Neuron (in vitro differentiated cells): ENCODE measurements around the gene FBXO40.
"Not testable (repeated sequence)": the region's sequence is repeated elsewhere in the genome, so short reads cannot be mapped to it uniquely, and the experiment has no call there.

Experiments
- H2AFZ ChIP-seq: one replicate; pipeline ENCODE4 v1.6.1; 2013; ENCODE audit warnings: low read depth, mild to moderate bottlenecking, inconsistent platforms, low read length, moderate library complexity
- H3K27me3 ChIP-seq: one replicate; pipeline ENCODE4 v1.6.1; 2013; ENCODE audit warnings: low read length; ENCODE audit not compliant: insufficient read depth
- H3K36me3 ChIP-seq: one replicate; pipeline ENCODE4 v1.6.1; 2013; ENCODE audit warnings: low read length; ENCODE audit not compliant: insufficient read depth
- H3K4me1 ChIP-seq: one replicate; pipeline ENCODE4 v1.6.1; 2013; ENCODE audit warnings: low read length; ENCODE audit not compliant: insufficient read depth
- H3K4me3 ChIP-seq: 2 replicates; pipeline ENCODE4 v1.5.1; 2013; ENCODE audit warnings: mild to moderate bottlenecking, low read length, moderate library complexity
- H3K9me3 ChIP-seq: one replicate; pipeline ENCODE4 v1.6.1; 2013; ENCODE audit warnings: low read length

FBXO40 gene

DNA sequence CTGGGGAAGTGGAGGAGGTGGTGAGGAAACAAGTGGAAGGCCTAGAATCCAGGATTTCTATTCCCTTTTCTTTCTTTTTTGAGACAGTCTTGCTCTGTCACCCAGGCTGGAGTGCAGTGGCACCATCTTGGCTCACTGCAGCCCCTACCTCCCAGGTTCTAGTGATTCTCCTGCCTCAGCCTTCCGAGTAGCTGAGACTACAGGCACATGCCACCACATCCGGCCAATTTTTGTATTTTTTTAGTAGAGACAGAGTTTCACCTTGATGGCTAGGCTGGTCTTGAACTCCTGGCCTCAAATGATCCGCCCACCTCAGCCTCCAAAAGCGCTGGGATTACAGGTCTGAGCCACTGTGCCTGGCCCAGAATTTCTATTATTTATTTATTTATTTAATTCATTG, 627 bp downstream of the FBXO40 start:
- H3K9me3 ChIP-seq, H2AFZ ChIP-seq, H3K36me3 ChIP-seq, H3K4me1 ChIP-seq, H3K4me3 ChIP-seq: not testable (repeated sequence)
- H3K27me3 ChIP-seq = peaks cover 13% of the 10 kb centered on the region

DNA sequence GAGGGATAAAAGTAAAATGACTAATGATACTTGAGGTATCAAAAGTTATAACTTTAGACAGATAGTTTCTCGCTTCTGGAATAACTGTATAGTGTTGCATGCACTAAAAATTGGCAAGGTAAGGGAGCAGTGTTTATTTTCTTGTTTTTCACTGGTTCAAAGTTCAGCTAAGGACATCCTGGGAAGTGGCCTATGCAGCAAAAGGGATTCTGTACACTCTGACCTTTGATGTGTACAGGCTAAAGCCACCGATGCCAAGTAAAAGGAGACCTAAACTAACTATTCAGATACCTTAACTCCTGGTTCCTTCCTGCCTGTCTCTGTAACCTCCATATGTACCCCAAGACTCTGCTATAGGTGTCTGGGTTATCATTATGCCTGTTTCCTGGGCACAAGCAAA, 1.7 kb downstream of the FBXO40 start:
- Histone ChIP-seq H3K4me1 (peaks cover 3% of the 10 kb centered on the region), H3K36me3 (no peaks in the 10 kb centered on the region), H3K27me3 (peaks cover 13% of the 10 kb centered on the region), H3K4me3 (no peak overlapping the region), H2AFZ (no peak overlapping the region), H3K9me3 (no peaks in the 10 kb centered on the region)

DNA sequence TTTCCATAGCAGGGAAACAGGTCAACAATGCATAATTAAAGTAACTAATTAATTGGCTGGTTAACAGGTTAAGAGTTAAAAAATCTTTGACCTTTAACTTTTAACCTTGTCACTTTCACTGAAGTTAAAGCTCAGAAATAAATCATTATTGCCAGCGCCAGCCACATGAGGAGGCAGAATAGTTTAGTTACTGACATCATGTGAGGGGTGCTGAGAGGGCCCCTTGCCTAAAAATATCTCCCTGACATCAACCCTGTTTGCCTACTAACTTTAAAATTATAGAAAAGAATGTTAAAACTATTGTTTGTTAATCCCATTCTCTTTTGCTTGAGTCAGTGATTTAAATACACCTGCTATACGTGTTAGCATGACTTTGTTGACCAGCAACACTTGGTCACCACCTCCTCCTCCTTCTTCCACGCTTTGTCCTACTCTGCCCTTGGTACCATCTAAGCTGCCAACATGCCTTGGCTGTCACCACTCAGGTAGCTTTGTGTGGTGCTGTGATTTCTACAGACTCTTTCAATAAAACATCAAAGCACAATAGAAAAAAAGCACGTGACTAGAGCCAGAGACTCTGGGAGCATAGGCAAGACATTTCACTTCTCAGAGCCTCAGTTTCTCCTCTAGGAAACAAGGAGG, 2.7 kb downstream of the FBXO40 start:
- peaks cover 12% of the 10 kb centered on the region for H3K27me3 ChIP-seq
- peaks cover 3% of the 10 kb centered on the region for H3K4me1 ChIP-seq
- no peaks in the 10 kb centered on the region for H3K9me3 ChIP-seq
- no peak overlapping the region for H2AFZ ChIP-seq
- H3K36me3 ChIP-seq = no peaks in the 10 kb centered on the region
- H3K4me3 ChIP-seq = no peak overlapping the region

DNA sequence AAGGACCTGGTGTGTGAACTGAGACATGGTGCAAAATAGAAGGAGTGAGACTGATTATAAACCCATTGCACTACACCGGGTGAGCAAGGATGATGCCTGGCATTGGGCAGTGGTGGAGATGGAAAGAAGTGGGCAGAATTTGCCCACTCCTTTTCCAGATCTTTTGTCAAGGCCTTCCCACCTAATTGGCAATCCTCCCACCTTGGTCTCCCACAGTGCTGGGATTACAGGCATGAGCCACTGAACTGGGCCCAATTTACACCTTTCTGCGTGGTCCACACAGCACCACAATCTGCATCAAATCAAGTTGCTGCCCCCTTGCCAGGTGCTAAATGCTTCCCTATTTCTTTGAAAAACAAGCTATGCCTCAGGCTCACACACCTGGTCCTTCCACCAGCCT, 5.4 kb downstream of the FBXO40 start:
- Histone ChIP-seq H3K4me3 (no peak overlapping the region), H3K9me3 (no peaks in the 10 kb centered on the region), H3K4me1 (peaks cover 9% of the 10 kb centered on the region), H3K27me3 (peaks cover 4% of the 10 kb centered on the region), H2AFZ (no peak overlapping the region), H3K36me3 (no peaks in the 10 kb centered on the region)

DNA sequence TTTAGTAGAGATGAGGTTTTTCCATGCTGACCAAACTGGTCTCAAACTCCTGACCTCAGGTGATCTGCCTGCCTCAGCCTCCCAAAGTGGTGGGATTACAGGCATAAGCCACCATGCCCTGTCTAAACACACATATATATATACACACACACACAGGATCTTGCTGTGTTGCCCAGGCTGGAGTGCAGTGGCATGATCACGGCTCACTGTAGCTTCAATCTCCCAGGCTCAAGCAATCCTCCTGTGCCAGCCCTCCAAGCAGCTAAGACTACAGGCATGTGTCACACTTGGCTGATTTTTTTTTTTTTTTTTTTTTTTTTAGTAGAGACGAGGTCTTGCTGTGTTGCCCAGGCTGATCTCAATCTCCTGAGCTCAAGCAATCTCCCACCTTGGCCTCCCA, 6.7 kb downstream of the FBXO40 start:
- not testable (repeated sequence) for H3K4me1 ChIP-seq, H3K9me3 ChIP-seq, H2AFZ ChIP-seq, H3K4me3 ChIP-seq, H3K27me3 ChIP-seq, H3K36me3 ChIP-seq

DNA sequence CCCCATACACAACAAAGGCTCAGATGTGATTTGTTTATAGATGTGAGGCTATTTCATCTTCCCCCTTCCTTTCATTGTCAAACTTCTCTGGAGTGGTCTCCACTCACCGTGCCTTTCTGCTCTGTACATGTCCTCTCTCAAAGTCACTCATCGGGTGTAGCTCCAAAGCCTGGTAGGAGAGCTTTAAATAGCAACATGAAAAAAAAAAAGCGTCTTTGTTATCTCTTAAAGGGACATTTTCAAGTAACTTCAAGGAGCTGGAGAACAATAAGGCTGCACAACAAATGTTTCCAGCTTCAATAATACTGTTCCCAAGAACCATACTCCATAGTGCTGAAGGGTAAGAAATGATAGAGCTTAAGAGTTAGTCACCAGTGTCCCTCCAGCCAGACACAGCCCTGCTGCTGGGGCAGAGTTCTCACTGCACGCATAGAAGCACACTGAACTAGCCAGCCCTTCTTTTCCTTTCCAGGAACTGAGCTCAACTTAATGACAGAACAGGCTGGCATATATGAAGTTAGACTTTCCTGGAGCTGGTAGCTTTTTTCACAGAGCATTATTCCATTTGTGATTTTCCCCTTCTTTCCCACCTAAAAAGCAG, 8.1 kb downstream of the FBXO40 start:
- Histone ChIP-seq H3K27me3 (no peaks in the 10 kb centered on the region), H3K9me3 (no peaks in the 10 kb centered on the region), H3K4me3 (no peak overlapping the region), H2AFZ (no peak overlapping the region), H3K36me3 (no peaks in the 10 kb centered on the region), H3K4me1 (peaks cover 9% of the 10 kb centered on the region)

DNA sequence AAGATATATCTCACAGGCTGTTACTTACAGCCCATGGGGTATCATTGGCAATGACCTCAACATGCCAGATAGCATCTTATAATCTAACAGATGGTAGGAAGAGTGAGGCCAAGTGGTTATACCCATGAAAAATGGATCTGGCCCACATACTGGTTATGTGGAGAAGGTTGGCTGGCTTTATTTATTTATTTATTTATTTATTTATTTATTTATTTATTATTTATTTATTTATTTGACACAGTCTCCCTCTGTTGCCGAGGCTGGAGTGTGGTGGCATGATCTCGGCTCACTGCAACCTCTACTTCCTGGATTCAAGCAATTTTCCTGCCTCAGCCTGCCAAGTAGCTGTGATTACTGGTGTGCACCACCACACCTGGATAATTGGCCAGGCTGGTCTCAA, 11.6 kb downstream of the FBXO40 start:
- Histone ChIP-seq H3K9me3 (no peaks in the 10 kb centered on the region), H3K27me3 (peaks cover 4% of the 10 kb centered on the region), H2AFZ (no peak overlapping the region), H3K4me3 (no peak overlapping the region), H3K36me3 (no peaks in the 10 kb centered on the region), H3K4me1 (peaks cover 9% of the 10 kb centered on the region)

DNA sequence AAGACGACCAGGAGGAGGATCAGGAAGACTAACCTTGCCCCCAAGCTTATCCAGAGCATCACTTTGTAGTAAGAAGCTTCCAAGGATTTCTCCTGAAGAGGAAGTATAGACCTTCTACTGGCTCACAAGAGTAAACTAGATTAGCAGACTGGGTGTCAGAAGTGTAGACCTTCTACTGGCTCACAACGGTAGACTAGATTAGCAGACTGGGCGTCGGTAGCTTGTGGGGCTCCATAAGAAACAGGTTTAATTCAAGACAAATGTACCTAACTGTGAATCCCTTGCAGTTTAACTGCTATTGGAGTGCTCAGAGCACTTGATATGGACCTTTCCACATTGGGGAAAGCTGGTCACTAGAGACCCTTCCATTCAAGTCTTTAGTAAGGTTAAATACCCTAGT, 12.9 kb downstream of the FBXO40 start:
- Histone ChIP-seq H3K4me3 (no peak overlapping the region), H3K27me3 (peaks cover 4% of the 10 kb centered on the region), H2AFZ (no peak overlapping the region), H3K36me3 (no peaks in the 10 kb centered on the region), H3K9me3 (no peaks in the 10 kb centered on the region), H3K4me1 (peaks cover 8% of the 10 kb centered on the region)

DNA sequence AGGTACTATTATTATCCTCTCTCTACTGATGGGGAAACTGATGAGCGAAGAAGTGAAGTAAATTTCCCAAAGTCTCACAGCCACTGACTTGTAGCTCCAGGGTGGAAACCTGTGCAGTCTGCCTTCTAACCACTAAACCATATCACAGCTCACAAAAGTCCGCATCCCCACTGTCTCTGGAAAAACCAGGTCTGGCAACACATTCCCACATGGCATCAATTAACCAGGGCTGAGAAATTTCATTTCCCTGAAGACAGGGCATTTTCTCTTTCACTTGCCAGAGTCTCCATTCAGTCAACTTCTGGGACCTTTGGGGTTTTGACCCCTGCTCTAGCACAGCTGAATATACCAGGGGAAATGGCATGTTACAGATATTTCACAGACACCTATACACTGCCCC, 26.5 kb downstream of the FBXO40 start:
- Histone ChIP-seq H3K9me3 (no peaks in the 10 kb centered on the region), H3K4me3 (no peak overlapping the region), H3K27me3 (no peaks in the 10 kb centered on the region), H3K36me3 (no peaks in the 10 kb centered on the region), H2AFZ (no peak overlapping the region), H3K4me1 (no peaks in the 10 kb centered on the region)

DNA sequence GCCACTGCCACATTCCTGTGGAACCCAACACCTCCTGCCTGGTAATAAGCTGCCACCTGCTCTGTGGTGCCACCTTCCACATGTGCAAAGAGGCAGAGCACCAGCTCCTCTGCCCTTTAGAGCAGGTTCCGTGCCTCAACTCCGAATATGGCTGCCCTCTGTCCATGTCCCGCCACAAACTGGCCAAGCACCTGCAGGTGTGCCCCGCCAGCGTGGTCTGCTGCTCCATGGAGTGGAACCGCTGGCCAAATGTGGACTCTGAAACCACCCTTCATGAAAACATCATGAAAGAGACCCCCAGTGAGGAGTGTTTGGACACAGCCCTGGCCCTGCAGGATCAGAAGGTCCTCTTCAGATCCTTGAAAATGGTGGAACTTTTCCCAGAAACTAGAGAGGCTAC, 28.3 kb downstream of the FBXO40 start:
- H3K36me3 ChIP-seq = no peaks in the 10 kb centered on the region
- no peaks in the 10 kb centered on the region for H3K4me1 ChIP-seq
- H3K27me3 ChIP-seq = no peaks in the 10 kb centered on the region
- H3K4me3 ChIP-seq = no peak overlapping the region
- H3K9me3 ChIP-seq = no peaks in the 10 kb centered on the region
- H2AFZ ChIP-seq = no peak overlapping the region

DNA sequence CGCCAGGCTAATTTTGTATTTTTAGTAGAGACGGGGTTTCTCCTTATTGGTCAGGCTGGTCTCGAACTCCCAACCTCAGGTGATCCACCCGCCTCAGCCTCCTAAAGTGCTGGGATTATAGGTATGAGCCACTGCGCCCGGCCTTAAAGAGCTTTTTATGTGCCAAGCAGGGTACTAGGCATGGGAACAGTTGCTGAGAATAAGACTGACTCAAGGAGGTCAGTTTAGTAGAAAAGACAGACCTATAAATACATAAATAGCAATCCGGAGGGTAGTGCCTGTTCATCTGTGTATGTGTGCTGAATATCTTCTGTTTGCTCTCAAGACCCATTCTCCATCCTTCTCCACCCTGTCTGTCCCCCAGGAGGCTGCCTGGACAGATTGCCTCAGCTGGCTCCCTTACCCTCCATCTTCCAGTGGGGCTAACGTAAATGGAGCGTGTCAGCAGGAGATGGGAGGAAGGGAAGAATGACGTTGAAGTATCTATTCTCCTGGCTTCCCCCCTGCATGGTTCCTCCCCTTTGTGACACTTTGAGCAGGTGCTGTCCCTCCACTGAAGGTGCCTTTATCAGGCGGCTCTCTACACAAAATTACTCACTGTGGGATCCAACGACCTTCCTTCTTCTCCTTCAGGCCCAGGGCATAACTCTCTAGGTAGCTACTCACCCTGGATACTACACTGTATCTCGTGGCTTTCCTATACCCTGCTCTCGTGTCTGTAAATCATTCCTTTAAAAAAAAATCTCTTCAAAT, 31.1 kb downstream of the FBXO40 start:
- Histone ChIP-seq H3K4me3 (no peak overlapping the region), H3K27me3 (no peaks in the 10 kb centered on the region), H3K9me3 (no peaks in the 10 kb centered on the region)

DNA sequence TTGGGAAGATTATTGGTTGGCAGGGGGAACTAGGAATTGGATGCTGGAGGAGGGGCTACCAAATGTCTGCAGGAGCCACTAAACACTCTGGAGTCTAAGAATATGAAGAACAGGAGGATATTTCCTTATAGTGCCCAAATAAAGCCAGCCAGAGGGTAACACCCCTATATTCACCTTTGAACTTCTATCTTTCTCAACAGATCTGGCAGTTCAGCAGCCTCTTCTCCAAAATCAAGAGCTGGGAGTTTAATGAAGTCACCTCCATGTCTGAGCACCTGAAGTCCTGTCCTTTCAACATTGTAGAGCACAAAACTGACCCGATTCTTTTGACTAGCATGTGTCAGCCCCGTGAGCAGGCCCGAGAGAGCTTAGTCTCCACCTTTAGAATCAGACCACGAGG, 33.3 kb downstream of the FBXO40 start:
- H3K9me3 ChIP-seq = no peaks in the 10 kb centered on the region
- no peaks in the 10 kb centered on the region for H3K36me3 ChIP-seq
- H2AFZ ChIP-seq = no peak overlapping the region
- no peaks in the 10 kb centered on the region for H3K27me3 ChIP-seq
- no peaks in the 10 kb centered on the region for H3K4me1 ChIP-seq
- H3K4me3 ChIP-seq = no peak overlapping the region

More for the DNA sequence above, 31.1 kb downstream of the FBXO40 start:
- Histone ChIP-seq H3K4me1 (no peaks in the 10 kb centered on the region), H2AFZ (no peak overlapping the region), H3K36me3 (no peaks in the 10 kb centered on the region)

DNA sequence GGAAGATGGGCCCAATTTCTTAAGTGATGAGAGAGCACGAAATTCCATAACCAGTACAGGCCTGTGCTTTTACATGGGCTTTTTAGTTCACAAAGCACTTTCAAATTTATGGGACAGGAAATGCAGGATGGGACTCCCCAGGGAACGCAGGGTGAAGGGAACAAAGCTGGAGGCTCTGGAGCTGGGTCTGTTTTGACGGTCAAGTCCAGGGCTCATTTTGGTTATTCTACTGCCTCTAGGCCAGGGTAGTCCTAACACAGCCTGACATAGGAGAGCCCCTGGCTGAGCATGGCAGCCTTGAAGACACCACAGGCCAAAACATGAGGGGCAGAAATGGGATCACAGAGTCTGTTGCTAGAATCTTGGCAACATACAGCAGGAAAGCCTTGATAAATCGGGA, 34.0 kb downstream of the FBXO40 start:
- no peaks in the 10 kb centered on the region for H3K4me1 ChIP-seq

More for the DNA sequence above, 34.0 kb downstream of the FBXO40 start:
- no peaks in the 10 kb centered on the region for H3K9me3 ChIP-seq
- no peak overlapping the region for H3K4me3 ChIP-seq
- H3K27me3 ChIP-seq = no peaks in the 10 kb centered on the region
- H3K36me3 ChIP-seq = no peaks in the 10 kb centered on the region
- H2AFZ ChIP-seq = no peak overlapping the region
